NB4 (cell line): ENCODE data around the gene KCNH4.

Experiments used
- DNase-seq: peaks from one replicate; pipeline ENCODE4 v3.0.0; 2010; ENCODE audit warnings: low read depth
- H3K4me3 ChIP-seq: one replicate; pipeline ENCODE4 v1.5.1; 2011; ENCODE audit warnings: mild to moderate bottlenecking, low read depth, low read length, moderate library complexity
- MYC ChIP-seq: IDR thresholded peaks from 2 replicates; pipeline ENCODE4 v1.6.1; 2011; ENCODE audit warnings: low read depth, low read length
- POLR2A ChIP-seq: IDR thresholded peaks from 2 replicates; pipeline ENCODE4 v1.6.1; 2011; ENCODE audit warnings: mild to moderate bottlenecking; ENCODE audit not compliant: insufficient read length; ENCODE audit errors: extremely low read depth
- TF ChIP-seq, protein P1 (sequence below): IDR thresholded peaks from 2 replicates; pipeline ENCODE4 v1.6.1; 2011; ENCODE audit warnings: low read depth, low read length
- TF ChIP-seq, protein P2 (sequence below): IDR thresholded peaks from one replicate; pipeline ENCODE4 v1.5.1; 2012; ENCODE audit warnings: low read depth, low read length

Gene KCNH4

DNA sequence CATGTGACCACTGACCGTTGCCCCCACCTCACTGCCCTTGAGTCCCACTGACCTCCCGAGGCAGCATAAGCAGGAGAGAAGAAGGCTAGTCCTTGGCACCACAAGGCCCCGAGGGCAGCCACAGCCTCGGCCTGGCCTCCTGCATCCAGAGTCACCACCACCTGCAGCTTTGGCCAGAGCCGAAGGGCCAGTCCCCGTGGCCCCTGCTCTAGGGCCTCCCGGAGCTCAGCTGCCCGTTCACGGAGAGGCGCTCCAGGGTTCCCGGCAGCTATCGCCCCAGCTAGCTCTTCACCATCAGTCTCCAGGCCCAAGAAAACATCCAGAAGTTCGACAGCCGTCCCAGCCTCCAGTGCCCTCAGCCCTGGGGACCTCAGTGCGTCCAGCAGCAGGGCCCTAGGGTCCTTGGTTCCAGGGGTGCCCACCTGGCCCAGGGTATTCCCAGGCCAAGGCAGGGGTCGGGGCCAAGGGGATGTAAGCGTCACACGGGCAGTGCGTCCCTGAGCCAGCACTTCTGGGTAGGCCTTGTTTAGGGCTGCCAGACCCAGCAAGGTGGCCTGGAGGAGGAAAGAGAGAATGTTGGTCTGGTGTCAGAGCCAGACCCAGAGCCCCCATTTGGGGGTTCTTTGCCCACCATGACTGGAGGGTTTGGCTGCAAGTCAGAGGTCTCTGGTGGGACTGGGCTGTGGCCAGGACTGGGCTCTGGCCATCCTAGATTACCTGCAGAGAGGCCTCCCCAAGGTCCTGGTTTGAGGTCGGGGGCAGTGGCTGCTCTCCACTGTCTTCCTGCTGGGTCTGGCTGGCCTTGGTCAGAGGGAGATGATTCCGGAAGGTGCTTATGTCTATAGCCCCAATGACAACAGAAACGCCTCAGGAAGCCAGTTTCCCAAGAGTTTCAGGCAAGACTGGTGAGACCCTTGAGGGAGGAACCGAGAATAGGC, 11.5 kb upstream of the KCNH4 start:
- DNase-seq: no peak
- H3K4me3 ChIP-seq: no peak overlapping the region
- no peak for TF ChIP-seq MYC
- TF ChIP-seq, protein P1, sequence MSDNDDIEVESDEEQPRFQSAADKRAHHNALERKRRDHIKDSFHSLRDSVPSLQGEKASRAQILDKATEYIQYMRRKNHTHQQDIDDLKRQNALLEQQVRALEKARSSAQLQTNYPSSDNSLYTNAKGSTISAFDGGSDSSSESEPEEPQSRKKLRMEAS: no peak
- TF ChIP-seq POLR2A: no peak
- TF ChIP-seq, protein P2, sequence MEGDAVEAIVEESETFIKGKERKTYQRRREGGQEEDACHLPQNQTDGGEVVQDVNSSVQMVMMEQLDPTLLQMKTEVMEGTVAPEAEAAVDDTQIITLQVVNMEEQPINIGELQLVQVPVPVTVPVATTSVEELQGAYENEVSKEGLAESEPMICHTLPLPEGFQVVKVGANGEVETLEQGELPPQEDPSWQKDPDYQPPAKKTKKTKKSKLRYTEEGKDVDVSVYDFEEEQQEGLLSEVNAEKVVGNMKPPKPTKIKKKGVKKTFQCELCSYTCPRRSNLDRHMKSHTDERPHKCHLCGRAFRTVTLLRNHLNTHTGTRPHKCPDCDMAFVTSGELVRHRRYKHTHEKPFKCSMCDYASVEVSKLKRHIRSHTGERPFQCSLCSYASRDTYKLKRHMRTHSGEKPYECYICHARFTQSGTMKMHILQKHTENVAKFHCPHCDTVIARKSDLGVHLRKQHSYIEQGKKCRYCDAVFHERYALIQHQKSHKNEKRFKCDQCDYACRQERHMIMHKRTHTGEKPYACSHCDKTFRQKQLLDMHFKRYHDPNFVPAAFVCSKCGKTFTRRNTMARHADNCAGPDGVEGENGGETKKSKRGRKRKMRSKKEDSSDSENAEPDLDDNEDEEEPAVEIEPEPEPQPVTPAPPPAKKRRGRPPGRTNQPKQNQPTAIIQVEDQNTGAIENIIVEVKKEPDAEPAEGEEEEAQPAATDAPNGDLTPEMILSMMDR: no peak

DNA sequence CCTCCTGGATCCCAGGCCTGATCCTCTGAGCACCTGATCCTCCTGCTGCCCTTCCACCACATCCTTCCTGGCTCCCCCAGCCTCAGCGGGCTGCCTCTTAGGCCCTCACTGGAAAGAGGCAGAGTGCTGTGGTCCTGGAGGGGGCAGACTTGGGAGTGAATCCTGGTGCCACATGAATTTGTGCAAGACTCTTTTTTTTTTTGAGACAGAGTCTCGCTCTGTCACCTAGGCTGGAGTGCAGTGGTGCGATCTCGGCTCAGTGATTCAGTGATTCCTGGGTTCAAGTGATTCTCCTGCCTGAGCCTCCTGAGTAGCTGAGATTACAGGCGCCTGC, 10.3 kb upstream of the KCNH4 start:
- no peak for DNase-seq
- TF ChIP-seq POLR2A (no peak), MYC (no peak)
- TF ChIP-seq, protein P1: no peak
- TF ChIP-seq, protein P2: no peak
- no peak overlapping the region for H3K4me3 ChIP-seq

DNA sequence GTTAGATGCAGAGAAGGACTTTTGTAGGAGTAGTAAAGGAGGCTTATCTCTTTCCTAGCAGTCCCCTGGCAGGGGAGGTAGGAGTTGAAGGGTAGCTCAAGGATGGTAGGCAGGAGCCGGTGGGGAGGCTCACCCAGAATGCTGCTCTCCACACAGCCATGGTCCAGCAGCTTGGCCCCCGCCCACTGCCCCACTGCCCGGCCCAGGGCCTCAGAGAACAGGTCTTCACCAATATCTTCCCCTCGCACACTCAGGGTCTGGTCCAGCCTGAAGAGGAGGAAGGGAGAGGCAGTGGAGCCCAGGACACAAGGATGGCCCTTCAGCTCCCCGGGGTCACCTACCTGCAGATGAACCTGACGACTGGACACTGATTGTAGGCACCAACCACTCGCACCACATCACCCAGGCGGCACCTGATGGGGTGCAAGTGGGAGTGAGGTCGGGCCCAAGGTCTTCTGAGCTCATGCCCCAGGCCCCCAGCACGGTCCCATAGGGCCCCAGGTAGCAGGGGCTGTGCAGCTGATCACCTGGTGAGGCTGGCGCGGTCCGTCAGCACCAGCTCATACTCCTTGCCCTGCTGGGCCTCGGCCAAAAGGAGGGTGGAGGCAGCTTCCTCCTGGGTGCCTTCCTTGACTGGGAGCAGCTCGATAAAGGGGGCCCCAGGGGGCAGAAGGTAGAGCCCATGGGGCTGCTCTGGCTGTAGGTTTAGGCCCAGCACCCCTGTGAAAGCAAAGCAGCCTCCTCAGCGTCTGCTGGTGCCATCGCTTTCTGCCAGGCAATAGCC, 9.7 kb upstream of the KCNH4 start:
- TF ChIP-seq, protein P1: no peak
- TF ChIP-seq, protein P2: no peak
- TF ChIP-seq MYC (no peak), POLR2A (no peak)
- no peak overlapping the region for H3K4me3 ChIP-seq
- DNase-seq: no peak

DNA sequence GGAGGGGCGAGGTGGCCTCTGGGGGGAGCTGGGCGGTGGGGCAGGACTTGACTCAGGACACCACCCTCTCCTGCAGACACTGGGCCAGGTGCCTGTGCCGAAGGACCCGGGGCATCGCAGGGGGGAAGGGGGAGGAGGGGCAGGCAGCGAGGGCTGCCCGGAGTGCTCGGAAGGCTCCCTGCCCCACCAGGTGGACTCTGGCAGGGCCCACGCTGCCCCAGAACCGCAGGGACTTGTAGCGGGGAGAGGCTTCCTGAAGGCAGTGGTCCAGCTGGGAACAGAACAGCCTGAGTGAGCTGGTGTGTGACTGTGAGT, 8.7 kb upstream of the KCNH4 start:
- no peak for DNase-seq
- no peak overlapping the region for H3K4me3 ChIP-seq
- TF ChIP-seq, protein P2: no peak
- TF ChIP-seq, protein P1: no peak
- TF ChIP-seq POLR2A: no peak
- TF ChIP-seq MYC: no peak

DNA sequence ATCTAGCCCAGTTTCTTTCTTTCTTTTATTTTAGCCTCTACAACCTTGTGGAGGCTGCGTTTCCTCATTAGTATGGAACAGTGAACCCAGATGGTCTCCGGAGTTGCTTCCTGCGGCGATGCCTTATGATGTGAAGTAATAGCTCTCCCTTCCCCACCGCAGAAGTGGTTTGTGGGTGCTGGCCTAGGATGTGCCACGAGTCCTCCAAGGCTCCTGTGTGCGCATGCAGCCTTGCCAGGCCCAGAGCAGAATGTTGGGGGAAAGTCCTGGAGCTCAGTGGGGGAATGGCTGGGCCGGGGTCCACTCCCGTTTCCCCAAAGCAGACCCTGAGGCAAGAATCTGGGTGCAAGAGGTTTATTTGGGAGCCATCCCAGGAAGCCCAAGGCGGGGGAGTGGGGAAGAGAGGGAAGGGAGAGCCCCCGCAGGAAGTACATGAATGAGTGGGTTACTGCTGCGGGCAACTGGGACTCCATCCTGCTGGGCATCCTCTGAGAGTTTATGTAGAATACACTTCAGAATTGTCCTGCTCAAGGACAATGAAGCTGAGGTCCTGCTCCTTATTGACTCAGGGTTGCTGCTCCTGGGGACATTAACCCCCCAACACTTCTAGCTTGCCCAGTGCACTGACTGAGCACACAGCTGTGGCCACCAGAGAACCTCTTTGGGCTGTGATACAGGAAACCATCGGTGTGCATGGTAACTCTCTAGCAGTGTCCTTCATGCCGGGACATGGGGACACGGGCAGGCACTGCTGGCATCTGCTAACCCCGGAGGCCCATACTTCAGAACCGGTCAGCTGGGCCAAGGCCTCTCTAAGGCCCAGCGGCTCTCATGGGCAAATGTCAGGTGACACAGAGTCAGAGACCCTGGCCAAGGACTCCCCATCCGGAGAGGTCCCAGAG, 8.1 kb upstream of the KCNH4 start:
- TF ChIP-seq, protein P2: no peak
- peak; percentile 87 for TF ChIP-seq MYC
- TF ChIP-seq, protein P1: peak; percentile 78
- no peak for TF ChIP-seq POLR2A
- DNase-seq: peak; percentile 96
- no peak overlapping the region for H3K4me3 ChIP-seq
